ENCODE results near the gene CNOT8.

CNOT8 gene

DNA sequence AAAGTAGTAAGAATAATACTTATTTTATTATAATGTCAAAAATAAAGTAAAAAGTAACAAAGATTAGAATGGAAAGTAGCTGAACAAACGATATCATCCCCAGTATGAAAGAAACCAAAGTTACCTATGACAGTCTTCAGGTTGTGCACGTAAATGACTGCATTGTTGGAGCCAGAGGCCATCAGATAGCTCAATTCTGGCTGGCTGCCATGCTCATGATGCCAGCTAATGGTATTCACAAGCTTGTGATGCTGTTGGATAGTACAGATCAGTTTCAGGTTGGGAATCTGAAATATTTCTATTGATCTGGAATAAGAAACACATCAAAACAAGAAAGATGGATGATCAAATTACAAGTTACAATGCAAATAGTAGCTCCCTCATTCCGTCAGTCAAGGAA lies 58.4 kb downstream of the CNOT8 start:
- H3K4me3 Mint-ChIP-seq = no peak overlapping the region
- H3K9me3 Mint-ChIP-seq = no peaks in the 10 kb centered on the region
- no peak overlapping the region for H3K27ac Mint-ChIP-seq
- peaks cover 19% of the 10 kb centered on the region for H3K36me3 Mint-ChIP-seq
- no peaks in the 10 kb centered on the region for H3K4me1 Mint-ChIP-seq
- H3K27me3 Mint-ChIP-seq = no peaks in the 10 kb centered on the region

DNA sequence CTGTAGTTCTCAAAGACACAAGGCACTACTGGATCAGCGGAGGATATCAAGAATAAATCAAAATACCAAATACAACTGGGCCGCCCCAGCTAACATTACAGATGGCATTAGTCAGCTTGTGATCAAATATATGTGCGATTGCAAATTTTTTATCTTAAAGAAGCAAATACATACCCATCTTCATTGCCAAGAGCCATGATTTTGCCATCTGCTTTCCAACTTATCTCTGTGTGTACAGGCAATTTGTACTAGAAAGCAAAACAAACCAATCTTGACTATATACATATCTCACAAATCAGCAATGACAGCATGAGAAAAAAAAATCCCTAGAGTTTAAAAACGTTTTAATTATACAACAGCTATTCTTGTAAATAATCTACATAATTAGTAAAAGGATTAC lies 59.3 kb downstream of the CNOT8 start:
- H3K27ac Mint-ChIP-seq = no peak overlapping the region
- no peaks in the 10 kb centered on the region for H3K4me1 Mint-ChIP-seq
- H3K9me3 Mint-ChIP-seq = no peaks in the 10 kb centered on the region
- H3K4me3 Mint-ChIP-seq = no peak overlapping the region
- peaks cover 17% of the 10 kb centered on the region for H3K36me3 Mint-ChIP-seq
- H3K27me3 Mint-ChIP-seq = no peaks in the 10 kb centered on the region

DNA sequence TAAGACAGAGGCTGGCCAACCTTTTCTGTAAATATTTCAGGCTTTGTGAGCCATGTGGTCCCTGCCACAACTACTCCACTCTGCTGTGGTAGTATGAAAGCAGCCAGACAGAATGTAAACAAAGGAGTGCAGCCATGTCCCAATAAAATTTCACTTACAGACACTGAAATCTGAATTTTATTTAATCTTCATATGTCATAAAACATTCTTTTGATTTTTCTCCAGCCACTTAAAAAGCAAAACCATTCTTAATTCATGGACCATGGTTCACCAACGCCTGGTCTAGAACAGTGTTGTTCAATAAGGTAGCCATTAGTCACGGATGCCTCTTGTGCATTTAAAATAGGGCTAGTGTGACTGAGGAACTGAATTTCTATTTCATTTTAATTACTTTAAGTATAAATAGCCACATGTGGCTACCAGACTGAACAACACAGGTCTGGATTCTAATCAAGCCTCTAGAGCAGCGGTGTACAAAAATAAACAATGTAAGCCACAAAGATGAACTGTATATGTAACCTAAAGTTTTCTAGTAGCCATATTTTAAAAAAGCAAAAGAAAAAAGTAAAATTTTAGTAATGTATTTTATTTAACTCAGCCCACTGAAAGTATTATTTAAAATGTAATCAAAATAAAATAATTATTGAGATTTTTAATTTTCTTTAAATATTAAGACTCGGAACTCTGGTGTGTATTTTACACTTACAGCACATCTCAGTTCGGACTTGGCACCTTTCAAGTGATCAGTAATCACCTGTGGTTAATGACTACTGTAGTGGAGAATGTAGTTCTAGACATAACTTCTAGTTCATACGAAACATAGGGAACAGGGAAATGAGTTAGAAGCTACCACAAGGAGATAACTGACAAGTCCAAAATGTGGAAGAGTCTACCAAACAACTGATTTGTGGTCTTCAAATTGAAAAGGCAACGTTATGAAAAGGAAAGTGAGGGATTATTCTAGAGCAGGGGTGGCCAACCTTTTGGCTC lies 65.3 kb downstream of the CNOT8 start:
- peaks cover 20% of the 10 kb centered on the region for H3K36me3 Mint-ChIP-seq
- no peaks in the 10 kb centered on the region for H3K27me3 Mint-ChIP-seq
- H3K4me3 Mint-ChIP-seq = no peak overlapping the region
- no peaks in the 10 kb centered on the region for H3K9me3 Mint-ChIP-seq
- H3K4me1 Mint-ChIP-seq = no peaks in the 10 kb centered on the region
- no peak overlapping the region for H3K27ac Mint-ChIP-seq
